COLO668 (cell line): ENCODE results near the gene OTOP2.
A peak's percentile ranks its signal among the peaks of the same experiment; 100 is the strongest.
"Not testable (repeated sequence)": the region's sequence is repeated elsewhere in the genome, so short reads cannot be mapped to it uniquely, and the experiment has no call there.

Source experiments
- DNase-seq: peaks from one replicate; lab custom pipeline; 2025; ENCODE audit not compliant: unreplicated experiment; lab: John Stamatoyannopoulos, UW

The OTOP2 gene

DNA sequence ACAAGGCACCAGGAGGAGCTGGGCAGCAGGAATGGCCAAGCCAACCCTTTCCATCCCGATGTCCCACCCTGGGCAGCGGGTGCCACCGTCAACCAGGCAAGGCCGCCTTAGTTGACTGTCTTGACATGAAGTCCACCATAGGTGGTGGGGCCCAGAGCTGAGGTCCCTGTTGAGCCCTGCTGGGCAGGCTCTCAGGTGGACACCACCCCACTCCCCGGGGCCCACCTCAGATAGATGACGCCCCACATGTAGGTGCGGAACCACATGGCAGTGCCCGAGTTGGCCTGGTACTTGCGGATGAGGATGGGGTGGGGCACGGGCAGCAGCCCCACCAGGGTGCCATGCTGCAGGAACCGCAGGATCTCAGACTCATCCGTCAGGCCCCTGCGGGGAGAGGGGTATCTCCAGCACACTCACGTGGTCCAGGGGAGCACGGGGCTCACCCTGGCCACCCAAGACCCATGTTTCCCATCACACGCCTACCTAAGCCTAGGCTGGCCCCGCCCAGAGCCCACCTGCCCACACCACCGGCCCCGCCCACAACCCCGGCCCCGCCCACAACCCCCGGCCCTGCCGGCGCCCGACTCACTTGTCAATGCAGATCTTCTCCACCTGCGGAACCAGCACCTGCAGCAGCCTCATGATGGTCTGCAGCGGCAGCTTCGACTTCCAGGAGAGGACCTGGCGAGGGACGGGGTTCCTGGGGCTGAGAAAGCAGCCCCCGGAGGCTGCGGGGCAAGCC is 27.8 kb downstream of the OTOP2 start:
- DNase-seq: no peak

DNA sequence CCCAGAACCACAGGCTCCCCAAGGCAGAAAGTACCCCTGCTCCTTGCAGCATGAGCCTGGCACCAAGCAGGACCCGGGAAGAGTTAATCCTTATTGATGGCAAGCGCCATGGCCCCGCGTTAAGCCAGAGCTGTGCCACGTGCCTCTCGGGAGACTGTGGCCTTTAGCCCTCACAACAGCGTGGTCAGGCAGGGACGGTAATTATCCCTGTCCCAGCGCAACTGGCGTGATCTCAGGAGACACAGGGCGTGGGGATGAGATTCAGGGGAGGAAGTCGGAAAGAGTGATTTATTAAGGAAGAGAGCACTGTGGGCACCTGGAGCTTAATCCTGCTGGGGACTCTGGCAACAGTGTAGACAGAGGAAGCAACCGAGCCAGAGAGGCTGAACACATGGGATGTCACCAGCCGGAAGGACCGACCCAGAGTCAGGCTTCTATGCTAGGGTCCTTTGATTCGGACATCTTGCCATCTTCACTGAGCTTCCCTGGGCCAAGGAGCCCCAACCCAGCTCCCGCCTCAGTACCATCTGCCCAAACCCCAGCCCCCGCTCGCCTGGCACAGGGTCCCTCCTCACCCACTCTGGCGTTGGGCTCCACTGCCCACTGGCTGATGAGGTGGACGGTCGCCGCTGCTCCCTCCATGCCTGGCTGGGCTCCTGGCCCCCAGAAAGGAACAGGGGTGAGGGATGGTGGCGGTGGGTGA is 28.5 kb downstream of the OTOP2 start:
- DNase-seq: no peak

DNA sequence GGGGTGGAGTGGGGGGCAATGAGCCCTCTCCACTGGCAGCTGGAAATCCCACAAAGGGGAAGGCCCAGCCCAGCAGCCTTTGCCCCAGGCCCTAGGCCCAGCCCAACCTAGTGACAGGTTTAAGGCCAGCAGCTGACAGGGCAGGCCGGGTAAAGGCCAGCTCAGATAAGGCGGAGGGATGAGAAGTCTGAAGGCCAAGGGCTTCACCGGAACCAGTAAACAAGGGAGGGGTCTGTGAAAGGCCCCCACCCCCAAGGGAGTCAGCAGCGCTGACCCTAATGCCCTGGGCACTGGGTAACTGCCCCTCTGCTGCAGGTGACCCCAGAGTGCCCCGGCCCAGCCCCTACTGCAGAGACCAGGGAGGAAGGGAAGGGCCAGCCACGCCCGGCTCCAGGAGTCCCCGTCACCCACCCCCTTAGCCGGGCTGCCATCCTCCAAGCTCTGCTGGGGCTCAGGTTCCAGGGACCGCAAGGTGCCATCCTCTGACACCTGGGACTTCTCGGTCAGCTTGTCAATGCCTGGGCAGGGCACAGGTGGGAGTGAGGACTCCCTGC is 29.1 kb downstream of the OTOP2 start:
- no peak for DNase-seq

DNA sequence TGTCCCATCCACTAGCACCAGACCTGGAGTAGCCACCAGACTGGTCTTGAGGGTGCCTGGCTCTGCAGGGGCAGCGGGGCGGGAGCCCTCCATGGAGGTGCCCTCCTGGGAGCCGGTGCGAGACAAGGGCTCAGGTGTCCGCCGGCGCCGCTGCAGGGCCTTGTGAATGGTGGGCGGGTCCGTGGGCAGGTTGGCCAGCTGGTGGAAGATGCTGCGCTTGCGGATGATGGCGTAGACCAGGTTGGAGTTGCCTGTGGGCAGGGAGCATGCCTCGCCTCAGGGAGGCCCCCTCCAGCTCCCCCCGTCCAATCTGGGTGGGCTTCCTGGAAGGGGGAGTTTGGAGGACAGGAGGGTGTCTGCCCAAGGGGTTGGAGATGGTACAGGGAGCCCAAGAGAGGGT is 30.0 kb downstream of the OTOP2 start:
- no peak for DNase-seq

DNA sequence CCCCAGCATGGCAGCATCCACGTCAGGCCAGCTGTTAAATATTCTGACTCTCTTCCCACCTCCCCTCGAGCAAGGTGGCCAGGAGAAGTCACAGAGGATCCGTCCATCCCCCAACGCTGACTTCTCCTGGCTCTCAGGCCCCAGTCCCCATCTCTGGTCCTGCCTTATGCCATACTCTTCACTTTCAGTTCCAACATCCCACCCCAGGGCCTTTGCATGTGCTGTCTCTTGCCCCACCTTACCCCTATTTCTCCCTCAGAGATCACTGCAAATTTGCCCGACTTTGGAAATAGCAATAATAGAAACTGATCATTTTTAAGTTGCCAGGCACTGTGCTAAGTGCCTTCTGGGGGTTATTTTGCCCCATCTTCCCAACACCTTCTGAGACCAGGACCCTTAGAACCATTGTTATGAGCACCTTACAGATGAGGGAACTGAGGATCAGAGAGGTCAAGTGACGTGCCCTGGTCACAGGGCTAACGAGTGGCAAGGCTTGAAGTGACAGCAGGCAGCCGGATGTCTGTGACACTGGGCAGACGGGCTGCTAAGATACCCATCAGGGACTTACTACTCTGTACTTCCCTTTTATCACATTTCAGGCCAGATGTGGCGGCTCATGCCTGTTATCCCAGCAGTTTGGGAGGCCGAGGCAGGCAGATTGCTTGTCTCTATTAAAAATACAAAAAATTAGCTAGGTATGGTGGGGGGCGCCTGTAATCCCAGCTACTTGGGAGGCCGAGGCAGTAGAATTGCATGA is 30.8 kb downstream of the OTOP2 start:
- DNase-seq: no peak

DNA sequence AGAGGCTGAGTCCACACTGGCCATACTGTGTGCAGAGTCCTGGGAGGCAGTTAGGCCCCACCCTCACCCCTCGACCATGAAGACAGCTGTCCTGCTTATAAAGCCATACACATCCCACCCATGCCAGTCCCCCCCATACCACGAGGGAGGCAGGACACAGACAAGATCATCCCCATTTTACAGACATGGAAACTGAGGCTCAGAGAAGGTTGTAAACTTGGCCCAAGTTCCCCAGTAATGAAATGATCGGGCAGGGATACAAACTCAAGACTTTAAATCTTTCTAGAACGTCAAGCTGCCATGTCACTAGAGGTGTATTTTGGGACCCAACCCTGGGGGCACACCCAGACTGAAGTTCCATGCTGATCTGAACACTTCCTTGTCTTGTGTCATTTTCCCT is 32.0 kb downstream of the OTOP2 start:
- no peak for DNase-seq

DNA sequence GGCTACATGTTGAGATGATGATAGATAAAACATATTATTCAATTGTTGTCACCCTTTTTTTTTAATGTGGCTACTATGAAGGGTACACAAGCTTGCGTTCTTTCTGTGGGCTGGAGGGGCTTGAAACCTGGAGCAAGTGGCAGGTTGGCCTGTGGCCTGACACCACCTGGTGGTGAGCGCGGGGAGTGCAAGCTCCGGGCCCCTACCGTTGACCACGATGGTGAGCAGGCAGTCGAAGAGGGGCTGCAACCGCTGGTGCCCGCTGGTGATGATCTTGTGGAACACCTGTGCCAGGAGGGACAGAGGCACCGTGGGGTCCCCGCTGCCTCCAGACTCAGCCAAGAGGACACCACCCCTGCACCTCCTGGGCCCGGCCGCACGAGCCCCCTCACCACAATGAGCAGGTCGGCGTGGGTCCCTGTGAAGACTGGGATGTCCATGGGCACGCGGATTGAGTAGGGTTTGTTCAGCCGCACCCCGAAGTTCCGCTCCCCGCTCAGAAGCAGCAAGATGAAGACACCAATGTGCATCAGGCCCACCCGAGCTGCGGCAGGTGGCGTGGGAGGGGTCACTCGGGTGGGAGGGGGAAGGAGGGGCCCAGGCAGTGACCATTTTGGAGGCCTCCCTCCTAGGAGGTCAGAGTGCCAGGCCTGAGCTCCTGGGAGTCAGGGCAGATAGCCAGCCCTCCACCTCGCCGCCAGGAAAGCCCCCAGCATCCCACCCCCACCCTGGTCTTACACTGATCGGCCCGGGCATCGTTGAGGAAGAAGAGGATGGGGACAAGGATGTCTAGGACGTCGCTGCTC is 34.1 kb downstream of the OTOP2 start:
- peak; percentile 51 for DNase-seq

DNA sequence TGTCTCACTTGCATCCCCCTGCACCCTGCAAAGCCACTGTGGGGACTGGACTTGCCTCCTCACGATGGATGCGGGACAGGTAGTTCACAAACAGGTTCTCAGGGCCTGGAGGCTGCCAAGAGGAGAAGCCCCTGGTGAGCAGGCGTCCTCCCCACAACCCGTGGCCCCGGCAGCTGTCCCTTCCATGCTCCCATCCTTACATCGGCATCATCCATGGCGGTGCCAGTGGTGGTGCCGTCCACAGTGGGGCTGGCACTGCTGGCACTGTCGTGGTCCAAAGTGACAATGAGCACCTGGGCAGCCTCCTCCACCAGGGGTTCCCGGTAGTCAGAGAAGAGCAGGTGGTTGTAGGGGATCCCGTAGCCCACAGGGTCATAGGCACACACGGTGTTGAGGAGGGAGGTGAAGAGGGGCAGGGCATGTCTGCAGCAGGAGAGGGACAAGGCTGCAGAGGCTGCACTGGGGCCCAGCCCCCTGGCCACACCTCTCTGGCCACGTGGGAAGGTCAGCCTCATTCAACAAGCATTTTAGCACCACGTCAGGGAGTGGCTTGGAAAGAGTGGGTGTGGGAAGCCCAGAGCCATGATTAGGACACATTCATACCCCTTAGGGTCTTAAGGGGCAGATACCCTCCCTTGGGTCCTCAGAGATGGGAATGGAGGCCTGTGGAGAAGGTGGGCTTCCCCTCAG is 35.9 kb downstream of the OTOP2 start:
- no peak for DNase-seq

DNA sequence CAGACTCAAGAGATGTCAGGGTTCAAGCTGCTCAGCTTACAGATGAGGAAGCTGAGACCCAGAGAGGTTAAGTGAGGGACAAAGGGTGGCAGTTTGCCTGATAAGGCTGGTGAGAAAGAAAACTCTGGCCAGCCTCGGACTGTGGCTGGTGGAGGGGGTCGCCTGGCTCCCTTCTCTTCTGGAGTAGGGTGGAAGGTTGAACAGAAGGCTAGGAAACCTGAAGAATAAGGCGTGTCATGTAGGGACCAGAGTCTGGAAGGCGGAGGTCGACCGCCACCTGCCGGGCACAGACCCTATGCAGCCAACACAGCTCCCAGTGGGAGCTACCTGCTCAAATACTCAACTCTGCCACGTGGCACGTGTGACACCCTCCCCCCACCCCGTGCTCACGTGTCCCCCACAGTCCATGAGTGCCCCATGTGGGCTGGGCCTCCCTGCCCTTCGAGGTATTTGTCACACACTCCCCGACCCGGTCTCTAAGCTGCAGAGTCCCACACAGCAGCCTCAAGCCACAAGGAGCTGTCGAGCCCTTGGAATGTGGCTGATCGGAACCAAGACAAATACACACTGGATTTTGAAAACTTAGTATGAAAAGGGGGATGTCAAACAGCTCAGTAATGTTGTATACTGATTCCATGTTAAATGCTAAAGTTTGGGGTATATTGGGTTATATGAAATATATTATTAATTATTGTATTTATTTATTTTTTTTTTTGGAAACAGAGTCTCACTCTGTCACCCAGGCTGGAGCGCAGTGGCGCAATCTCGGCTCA is 36.7 kb downstream of the OTOP2 start:
- DNase-seq: peak; percentile 2

DNA sequence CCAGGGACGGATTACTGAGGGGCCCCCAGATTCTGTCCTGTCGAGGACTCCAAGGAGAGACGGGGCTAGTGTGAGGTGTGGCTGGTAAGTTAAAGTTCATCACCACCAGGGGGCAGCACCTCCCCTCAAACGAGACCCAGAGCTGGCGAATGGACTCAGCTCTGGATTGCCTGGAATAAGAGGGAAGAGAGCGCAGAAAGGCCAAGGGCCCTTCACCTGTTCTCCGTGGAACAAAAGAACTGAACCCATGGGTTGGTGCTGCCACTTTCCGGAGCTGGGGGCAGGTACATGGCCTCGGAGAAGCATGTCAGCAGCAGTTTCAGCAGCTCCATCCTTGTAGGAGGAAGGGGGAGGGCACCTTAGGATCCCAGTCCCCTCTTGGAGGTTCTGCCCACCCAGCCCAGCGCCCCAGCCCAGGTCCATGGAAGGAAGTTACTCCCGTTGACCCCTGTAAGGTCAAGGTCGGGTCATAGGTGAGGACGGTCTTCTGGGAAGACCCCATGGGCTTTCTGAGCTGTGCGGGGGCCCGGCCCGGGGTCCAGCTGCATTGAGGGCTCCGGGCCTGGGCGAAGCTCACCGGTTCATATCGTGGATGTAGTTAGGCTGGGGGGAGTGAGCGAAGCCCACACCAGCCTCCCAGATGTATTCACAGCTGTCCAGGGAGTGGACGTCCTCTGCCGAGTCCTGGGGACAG is 37.7 kb downstream of the OTOP2 start:
- peak; percentile 83 for DNase-seq

DNA sequence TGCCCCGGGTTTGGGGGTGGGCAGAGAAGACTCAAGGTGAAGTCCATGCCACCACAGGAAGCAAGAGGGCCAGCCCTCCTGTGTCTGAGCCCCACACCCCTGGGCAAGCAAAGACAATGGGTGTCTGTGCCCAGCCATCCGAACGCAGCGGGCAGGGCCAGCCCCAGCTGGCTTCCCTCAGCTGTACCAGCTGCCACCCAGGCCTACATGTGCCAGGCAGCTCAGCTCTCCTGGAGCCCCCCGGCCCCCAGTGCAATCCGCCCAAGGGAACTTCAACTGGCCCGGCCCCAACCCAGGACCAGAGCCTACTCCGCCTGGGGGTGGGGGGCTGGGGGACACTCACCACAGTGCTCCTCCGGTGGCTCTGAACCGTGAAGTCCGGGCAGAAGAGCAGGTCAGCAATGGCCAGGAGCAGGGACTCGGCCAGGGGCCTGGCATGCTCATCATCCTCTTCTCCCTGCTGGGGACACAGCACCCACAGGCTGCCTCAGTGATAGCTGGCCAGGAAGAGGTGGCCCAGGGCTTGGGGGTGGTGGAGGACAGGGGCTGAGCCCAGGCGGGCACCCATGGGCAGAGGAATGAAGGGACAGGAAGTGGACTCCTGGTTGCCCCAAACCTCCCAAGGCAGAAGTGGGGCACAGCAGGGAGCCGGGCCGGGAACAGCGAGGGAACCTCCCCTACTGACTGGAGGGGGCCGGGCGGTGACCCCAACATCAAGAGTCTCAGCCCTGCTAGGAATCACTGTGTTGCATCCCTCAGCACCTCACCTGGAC is 38.7 kb downstream of the OTOP2 start:
- DNase-seq: no peak

DNA sequence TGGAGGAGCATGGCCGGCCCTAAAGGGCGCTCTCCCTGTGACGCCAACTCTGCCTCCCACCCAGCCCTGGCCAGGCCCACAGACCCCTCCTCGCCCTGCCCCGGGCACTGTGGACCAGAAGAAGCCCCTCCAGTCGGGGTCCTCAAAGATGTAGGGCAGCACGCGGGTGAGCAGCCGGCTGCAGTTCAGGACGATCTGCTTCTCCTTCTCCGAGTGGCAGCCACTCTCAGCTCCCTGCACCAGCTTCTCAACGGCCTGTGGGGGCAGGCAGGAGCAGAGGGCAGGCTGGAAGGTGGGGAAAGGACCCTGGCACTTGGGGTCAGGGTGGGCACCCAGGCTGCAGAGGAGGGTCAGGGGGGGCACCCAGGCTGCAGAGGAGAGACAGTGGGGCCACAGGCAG is 39.6 kb downstream of the OTOP2 start:
- DNase-seq: no peak

DNA sequence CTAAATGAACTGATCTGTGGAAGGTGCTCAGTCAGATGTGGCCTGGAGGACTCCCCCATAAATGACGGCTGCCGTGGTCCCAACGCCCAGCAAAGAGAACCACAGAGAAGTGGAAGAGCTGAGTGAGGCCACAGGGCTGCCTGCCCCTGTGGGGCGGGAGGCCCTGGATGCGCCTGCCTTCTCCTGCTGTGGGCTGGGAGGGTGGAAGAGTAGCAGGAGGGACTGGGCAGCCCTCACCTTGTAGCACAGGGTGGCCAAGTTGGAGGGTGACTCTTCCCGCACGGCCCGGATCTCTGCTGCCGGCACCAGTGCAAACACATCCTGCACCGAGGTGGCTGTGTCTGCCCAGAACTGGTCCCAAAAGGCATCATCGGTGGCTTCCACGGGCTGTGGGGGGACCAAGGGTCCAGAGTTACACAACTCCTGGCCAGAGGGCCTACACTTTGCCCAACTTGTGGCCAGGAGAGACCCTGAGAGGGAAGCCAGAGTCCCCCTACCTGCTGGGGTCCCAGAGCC is 40.2 kb downstream of the OTOP2 start:
- DNase-seq: no peak

DNA sequence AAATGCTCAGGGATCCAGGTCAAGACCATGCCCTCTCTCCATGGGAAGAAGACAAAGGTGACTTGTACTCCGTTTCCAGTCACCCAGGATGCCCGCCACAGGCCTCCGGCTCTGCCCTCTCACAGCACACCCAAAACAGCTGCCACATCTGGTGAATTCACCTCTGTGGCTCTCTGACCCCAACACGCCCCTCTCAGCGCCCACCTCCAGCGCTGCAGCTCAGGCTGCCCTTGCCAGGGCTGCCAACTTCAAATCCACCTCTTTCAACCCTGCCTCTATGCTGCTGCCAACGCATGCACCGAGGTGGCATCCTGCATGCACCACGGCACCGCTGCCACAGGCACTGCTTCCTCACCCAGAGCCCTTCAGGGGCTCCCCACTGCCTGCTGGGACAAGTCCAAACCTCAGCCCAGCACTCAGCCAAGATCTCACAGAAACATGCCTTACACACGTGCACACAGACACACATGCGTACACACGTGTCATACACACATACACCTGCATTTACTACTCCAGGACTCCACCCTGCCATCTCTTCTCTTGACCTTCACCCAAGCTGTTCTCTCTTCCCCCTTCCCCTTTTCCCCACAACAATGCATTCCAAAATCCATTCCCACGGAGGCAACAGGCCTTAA is 41.0 kb downstream of the OTOP2 start:
- no peak for DNase-seq

DNA sequence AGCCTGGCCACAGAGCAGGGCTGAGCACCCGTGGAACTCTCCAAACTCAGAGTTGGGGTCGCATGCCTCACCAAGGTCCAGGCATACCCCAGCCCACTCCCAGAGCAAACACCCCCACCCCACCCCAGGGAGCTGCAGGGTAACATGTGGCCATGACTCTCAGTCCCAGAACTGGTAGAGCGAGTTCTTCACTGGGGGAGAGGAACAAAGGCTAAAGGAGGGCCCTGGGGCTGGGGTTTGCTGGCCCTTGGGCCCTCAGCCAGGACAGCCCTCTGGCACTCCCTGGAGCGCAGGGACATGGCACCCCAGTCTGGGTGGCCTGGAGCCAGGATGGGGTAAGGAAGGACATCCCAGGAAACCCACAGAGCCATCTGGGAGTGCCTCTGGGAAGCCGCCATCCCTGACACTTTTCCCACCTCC is 44.3 kb downstream of the OTOP2 start:
- DNase-seq: peak; percentile 4

DNA sequence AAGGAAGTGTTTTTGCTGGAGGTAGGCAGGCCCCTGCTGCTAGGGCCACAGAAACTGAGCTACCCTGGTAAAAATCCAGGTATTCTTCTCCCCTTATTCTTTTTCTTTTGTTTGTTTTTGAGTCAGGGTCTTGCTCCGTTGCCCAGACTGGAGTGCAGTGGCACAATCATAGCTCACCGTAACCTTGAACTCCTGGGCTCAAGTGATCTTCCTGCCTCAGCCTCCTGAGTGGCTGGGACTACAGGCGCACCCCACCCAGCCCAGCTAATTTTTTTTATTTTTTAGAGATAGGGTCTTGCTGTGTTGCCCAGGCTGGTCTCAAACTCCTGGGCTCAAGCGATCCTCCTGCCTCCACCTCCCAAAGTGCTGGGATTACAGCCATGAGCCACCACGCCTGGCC is 45.4 kb downstream of the OTOP2 start:
- DNase-seq: not testable (repeated sequence)

DNA sequence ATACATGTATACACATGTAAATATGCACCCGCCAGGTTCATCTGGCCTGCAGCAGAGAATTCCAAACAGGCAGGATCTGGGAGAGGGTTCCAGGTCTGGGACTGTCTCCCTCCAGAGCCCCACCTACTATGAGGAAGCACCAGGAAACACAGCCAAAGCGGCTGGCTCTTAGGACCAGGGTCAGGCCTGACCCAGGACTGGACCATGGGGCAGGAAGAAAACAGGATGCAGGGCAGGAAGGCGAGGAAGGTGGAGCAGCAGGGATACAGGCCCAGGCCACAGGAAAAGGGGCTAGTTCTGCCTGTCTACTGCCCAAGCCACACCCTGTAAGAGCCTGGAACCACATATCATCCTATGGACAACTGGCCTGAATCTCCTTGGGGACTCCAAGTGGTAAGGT is 46.3 kb downstream of the OTOP2 start:
- DNase-seq: no peak
